T-helper 2 cell (primary cell): Measurements from ENCODE around the gene FANCG.
A peak's percentile ranks its signal among the peaks of the same experiment; 100 is the strongest.

Experiments used
- DNase-seq, 5 experiments: peaks; one replicate each; pipeline versions ENCODE4 v3.0.0 to v3.0.0-alpha.2; 2012 to 2022

Gene FANCG

DNA sequence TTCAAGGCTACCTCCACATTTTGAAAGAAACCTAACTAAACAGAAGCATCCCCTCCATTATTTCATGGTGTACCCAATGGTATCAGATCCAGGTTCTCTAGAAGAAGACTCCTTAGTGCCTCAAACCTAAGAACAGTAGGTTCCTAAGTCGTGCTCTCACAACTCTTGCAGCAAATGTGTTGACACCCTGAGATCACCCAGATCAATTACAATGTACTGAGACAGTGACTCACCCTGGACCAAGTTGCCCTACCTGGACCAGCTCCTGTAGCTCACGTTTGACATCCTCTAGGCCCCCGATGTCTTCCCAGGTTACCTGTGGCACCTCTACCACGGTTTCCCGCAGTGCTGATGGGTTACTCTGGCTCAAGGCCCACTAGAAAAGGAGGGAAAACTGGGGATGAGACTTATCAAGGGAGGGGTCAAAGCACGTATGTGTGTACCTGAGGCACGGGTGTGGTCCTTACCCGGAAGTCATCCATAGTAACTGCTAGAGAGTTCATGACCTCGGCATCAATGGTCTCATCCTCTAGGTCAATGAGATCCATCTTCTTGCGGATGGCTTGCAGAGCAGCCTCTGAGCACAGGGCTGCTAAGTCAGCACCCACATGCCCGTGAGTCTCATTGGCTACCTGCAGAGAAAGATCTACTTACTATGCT, 19.1 kb downstream of the FANCG start:
- no peak for DNase-seq

GRCh38 chr9:35059438-35059837, 20.3 kb downstream of the FANCG start:
- DNase-seq = no peak

DNA sequence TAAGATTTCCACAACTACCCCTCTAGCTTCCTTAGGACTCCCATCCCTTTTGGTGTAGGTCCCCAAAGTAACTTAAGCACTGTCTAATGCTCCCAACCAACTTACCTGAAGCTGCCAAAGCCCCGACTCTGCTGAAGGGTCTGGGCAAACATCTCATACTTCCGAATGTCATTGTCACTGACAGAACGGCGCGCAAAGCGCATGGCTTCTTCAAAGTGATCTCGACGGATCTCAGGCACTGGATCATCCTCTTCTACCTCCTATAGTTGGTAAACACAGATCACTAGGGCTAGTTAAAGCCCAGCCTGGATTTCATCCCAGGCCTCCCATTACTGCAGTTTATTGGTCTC, 22.5 kb downstream of the FANCG start:
- no peak for DNase-seq

- no peak for DNase-seq
Observed at GRCh38 chr9:35056571-35057270, 23.0 kb downstream of the FANCG start.

GRCh38 chr9:35054871-35055644, 24.7 kb downstream of the FANCG start:
- DNase-seq = no peak

DNA sequence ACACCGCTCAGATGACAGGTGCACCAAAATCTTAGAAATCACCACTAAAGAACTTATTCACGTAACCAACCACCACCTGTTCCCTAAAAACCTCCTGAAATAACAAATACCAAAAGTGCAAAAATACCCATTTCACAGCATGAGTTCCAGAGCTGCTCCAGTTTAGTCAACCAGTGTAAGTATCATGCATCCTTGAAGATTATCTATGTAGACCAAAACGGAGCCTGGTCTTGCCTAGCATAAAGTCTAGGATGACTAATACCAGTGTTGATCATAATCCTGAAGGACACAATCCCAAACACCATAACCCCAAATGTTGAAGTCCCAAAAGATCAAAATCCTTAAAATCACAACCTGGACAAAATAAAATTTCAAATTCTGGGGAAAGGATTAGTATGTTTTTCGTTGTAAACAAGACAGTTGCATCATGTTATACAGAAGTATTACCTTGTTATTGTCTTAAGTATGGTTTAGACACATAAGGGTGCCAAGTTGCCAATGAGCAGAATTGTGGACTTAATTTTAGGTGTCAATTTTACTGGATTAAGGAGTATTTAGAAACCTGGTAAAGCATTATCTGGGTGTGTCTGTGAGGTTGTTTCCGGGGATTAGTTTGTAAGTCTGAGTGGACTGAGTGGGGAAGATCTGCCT, 25.4 kb downstream of the FANCG start:
- DNase-seq = no peak

GRCh38 chr9:35051069-35051967, 28.4 kb downstream of the FANCG start:
- peak in 3 of 5 experiments; percentile 31 to 51 (median 32) for DNase-seq

- no peak for DNase-seq
Observed at GRCh38 chr9:35048511-35048910, 31.2 kb downstream of the FANCG start.

DNA sequence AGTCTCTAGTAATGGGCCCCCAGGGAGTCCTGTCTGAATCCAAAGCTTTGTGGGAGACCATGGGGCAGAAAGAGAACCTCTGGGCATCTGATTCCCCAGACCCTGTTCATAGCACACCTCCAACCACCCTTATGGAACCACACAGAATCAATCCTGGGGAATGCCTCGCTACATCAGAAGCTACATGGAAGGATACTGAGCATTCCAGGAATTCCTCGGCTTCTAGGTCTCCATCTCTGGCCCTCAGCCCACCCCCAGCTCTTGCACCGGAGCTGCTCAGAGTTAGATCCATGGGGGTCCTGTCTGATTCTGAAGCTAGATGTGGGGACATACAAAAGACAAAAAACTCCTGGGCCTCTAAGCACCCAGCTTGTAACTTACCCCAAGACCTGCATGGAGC, 35.7 kb downstream of the FANCG start:
- no peak for DNase-seq

DNA sequence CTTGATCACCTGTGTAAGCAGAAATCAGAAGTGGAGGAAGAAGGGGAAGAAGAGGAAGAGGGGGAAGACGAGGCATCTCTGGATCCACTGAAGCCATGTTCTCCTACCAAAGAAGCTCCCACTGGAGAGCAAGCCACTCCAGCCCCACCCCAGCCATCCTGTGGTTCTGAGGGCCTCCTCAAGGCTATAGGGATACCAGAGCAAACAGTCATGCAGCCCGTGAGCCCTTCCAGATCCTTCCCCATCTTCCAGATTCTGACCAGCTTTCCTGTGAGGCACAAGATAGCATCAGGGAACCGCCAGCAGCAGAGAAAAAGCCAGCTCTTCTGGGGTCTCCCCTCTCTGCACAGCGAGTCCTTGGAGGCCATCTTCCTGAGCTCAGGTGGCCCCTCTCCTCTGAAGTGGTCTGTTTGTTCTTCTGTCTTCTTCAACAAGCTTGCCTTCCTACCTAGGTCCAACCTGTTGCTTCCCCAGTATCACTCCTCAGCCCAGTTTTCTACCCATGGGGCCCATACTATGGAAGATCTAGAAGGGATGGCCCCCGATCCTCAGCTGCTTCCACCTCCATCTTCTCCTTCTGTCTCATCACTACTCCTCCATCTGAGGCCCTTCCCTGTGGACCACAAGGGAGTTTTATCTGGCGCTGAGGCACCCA, 36.7 kb downstream of the FANCG start:
- DNase-seq = no peak

DNA sequence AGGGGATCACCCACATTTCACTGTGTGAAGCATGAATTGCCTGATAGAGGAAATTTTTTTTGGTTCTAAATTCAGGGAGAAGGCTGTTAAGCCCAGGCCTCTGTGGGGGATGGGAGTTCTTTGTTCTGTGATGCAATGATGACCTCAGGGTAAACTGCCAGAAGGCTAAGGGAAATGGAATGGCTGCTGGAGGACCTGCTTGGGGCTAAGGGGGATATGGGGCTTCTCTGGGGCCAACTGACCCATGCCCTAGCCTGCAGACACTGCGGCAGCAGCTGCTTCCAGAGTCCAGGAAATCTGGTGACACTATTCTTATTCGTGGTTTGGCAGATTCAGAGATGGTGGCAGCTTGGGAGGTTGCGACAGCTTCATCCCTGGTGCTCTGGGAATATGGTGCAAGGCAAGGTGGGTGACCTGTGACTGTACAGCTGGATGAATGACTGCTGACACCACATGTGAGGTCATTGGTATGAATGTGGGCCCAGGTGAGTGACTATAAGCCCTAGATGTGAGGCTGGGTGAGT, 37.6 kb downstream of the FANCG start:
- no peak for DNase-seq

DNA sequence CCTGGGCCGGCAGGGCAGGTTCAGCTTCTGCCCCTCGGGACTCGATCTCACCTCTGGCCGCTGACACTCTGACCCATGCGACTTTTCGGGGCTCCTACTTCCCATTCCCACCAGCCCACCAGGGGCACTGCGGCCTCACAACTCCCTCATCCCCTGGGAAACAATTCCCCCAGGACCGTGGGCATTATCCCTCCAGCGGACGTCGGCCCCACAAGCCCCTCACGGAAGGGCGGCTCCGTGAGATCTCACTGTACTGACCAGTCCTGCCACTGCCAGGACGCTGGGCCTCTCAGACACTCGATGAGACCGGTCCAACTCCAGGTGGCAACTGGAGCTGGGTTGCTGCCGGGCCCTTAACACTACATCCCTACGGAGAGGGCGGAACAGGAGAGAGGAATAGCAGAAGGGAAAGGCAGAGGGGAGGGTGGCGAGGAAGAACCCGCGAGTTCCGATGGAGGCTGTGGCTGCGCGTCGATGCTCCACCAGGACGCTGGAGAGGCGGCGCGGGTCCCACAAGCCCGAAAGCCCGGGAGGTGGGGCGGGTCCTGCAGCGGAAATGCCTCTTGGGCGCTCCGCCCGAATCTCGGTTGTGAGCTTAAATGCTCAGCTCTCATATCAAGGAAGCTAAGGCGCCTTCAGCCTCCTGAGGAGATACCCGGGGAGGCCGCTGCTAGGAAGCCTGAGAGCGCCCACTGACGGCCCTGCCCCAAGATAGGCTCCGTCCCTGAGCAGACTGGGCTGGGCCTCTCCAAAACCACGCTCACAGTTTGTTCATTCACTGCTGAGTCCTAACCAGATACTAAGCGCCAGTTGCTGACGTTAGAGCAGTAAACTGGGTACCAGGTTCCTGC, 43.7 kb downstream of the FANCG start:
- peak in 4 of 5 experiments; percentile 14 to 79 (median 21) for DNase-seq

GRCh38 chr9:35033101-35033500, 46.6 kb downstream of the FANCG start:
- no peak for DNase-seq

GRCh38 chr9:35029852-35030251, 49.9 kb downstream of the FANCG start:
- DNase-seq = no peak

- DNase-seq = no peak
Observed at GRCh38 chr9:35029241-35029640, 50.5 kb downstream of the FANCG start.

DNA sequence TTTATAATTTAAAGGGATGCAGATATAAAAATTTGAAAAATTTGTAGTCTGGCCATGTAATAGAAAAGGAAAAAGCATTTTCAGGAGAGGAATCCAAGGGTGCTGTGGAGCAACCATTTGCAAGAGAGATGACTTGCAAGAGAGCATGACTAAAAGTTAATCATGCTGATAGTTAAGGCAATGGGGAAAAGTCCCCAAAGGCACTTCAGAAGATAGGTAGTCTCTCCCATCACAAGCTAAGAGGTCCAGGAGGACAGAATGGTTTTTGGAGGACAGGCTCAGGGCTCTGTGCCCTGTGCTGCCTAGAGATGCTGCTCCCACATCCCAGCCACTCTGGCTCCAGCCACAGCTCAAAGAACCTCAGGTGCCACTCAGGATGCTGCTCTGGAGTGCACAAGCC, 51.4 kb downstream of the FANCG start:
- DNase-seq = no peak

DNA sequence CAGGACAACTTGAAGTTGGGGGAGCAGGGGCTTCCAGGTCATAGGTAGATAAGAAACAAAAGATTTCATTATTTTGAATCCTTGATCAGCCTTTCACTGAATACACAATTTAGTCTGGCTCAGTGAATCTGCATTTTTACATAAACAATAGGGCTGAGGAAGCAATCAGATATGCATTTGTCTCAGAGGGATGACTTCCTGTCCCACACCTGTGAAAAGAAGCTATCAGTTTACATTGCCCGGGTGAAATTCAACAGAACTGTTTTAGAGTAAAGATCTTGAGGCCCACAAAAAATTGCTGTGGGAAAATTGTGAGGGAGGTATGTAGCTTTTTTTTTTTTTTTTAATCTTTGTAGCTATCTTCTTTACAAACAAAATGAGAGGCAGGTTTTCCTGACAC, 51.9 kb downstream of the FANCG start:
- peak in 1 of 5 experiments; percentile 17 for DNase-seq

GRCh38 chr9:35027374-35027773, 52.4 kb downstream of the FANCG start:
- peak in 1 of 5 experiments; percentile 35 for DNase-seq

DNA sequence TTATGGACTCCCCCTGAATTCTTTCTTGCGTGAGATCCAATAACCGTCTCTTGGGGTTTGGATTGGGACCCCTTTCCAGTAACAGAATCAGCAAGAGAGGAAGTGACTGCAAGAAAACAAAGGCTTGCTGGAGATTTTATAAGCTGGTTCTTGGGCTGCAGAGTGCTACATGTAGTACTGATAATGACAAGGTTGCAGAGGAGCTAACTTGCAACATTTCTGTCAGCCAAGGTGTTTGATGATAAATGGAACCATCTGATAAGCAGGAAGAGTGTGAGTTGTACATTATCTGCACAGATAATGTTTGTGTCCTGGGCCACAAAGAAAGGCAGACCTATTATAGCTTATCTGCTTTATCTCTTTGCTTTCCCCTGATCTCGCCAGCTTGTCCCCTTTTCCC, 53.1 kb downstream of the FANCG start:
- DNase-seq = peak in 1 of 5 experiments; percentile 55
